Kidney tubule cell (primary cell): ENCODE results near the gene GMDS.
A peak's percentile ranks its signal among the peaks of the same experiment; 100 is the strongest.

Experiments
- DNase-seq: peaks from one replicate; pipeline ENCODE4 v3.0.0-alpha.2; 2018; ENCODE audit warnings: low spot score

GMDS gene

DNA sequence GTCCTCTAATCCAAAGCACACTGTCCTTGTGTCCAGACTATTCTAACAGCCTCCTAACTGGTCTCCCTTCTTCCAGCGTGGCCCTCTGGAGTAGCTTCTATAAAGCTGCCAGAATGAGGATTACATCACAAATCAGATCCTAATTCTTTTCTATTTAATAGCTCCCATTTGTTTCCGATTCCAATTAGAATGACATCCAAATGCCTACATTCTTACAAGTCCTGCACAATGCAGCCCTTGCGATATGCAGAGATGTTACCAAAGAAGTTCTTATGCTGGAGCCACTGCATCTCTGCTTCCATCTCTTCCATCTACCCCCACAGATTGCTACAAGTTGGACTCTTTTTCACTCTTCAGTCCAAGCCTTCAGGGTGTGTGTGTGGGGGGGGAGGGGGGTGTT, 40.0 kb downstream of the GMDS start:
- no peak for DNase-seq

DNA sequence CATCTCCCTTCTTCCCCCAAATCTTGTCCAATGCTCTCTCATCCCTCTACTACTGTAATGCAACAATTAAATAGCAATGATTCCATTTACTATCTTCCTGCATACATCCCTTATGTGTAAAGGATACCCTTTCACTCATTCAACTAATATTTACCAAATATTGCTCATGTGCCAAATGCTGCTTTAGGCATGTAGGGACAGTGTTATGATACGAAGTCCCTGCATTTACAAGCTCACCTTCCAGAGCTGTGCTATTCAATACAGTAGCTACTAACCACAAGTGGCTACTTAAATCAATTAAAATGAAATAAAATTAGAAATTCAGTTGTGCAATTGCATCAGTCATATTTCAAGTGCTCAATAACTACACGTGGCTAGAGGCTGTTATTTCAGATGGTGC, 41.1 kb downstream of the GMDS start:
- DNase-seq = no peak

DNA sequence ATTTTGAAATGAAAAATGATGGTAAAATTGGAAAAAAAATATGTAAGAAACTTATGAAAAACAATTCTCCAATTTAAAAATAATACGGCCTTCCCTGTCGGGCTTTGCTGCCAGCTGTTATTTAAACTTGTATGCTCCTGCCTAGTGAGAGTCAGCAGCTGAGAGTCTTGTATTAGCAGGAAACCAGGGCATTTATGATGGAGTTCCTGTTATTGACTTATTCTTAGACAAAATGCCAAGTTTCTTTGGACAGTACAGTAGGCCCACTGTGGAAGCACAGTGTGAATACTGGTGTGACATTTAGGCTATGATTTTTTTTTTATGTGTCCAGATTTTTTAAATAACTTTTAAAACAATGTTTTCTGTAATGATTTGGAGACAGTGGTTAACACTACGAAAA, 42.1 kb downstream of the GMDS start:
- DNase-seq = no peak

DNA sequence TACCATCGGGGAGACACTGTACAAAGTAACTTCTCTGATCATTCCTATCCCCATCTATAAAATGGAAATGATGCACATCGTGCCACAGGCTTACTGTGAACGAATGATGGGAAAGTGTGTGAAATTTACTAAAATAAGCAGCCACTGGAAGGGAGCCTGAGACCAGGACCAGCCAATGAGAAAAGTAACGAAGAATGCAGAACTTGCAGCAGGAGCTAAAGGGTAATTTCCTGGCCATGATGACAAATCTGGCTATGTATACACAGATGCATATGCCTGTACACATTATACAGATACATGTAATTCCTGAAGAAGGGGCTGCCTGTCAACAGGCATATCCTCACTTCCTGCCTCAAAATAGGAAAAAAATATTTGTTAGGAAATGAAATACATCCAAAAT, 47.4 kb downstream of the GMDS start:
- no peak for DNase-seq

DNA sequence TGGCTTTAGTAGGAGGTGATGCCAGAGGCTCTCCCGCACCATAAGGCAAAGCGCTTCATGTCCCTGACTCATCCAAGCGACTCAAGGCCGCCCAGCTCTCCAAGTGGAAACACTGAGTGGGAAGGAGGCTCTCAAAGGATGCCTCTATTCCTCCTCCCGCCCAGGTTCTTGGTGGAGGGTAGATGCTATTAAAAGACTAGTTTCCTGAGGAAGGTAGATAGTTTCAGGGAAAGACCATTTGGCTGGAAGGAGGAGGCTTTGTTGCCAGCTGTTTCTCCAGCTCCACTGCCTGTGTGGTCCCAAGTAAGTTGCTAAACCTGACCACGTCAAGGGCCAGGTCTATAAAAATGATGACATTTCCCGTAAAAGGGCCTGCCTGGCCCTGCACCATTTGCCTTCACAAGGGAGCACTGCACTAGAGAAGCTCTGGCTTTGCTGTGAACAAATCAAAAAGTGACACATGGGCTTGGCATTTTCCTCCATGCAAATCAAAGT, 48.2 kb downstream of the GMDS start:
- DNase-seq = peak; percentile 46

DNA sequence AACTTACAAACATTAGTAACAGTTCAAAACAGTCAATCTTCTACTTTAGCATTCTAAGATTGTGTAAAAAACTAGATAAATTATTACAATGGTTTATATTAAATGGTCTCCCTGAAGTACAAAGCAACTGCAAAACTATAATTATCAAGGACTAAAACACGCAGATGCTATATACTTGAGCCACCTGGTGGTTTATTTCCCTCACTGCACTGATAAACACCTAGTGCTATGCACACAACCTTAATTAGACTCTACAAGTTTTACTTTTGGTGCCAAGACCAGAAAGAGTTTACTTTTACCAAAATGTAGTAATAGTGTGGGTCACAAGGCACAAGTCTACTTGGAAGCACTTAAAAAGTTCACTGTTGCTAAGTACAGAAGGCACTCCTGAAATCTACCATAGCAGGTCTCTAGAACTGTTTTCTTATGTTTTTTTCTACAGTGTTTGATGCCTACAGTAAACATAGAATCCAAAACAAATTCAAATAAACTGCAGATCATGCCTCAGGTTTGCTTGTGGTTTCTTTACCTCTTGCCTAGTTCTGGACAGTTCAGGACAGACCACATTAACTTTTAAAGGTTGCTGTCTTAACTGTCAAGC, 49.2 kb downstream of the GMDS start:
- peak; percentile 54 for DNase-seq

DNA sequence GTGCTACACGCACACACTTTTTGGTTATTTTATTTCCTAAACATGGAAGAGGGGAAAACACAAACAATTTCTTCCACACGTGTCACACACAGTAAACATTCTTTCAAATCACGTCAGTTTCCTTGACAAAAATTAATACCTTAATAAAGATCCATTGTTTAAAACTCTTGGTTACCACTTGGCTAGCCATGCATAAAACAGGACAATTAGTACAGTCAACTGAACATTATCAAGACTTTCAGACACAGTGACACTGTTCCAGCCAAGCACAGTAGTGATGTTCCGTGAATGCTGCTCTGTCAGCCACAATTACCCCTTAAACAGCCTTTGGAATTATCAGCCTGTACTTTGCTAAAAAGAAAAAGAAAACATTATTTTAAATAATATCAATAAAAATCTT, 50.8 kb downstream of the GMDS start:
- peak; percentile 65 for DNase-seq

DNA sequence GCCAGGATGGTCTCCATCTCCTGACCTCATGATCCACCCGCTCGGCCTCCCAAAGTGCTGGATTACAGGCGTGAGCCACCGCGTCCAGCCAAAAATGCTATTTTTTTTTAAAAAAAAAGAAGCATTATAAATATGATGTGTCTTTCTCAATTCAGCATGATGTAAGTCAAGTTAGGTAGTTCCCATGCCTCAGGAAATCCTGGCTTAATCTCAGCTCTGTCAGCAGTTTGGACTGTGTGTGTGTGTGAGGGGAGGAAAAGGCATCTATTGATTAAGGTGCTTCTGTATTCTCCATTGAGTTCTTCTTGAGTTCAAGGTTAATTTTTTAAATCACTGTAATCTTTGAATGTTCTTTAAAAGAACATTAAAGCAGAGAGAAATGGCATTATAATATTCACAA, 51.5 kb downstream of the GMDS start:
- no peak for DNase-seq

DNA sequence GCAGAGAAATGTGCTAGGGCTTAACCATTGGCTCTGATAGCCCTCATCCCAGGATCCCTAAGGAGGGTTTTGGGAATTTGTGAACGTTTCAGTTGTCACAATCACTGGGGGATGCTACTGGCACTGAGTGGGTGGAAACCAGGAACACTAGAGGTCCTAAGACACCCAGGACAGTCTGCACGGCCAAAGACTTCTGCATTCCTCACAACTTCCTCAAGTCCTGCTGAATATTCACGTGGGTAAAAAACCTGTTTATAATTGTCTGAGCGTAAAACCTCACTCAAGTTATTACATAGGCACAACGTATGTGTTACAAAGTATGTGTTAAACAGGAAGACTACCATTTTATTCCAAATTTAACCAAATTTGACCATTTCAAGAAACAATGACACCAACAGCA, 52.4 kb downstream of the GMDS start:
- no peak for DNase-seq

DNA sequence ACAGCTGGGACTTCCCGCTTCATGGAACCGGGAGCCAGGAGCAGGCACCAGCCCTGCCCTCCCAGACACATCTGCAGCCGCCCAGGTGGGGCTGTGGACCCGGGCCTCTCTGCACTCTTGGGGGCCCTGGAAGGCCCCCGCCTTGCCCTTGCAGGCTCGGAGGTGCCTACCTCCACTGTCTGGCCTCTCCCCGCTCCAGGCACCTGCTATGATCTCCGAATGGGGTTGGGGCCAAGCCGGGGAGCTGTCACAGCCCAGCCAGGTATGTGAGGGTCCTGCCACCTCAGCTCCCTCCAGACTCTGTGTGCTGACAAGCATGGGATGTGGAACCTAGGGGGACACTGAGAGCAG, 54.0 kb downstream of the GMDS start:
- DNase-seq = no peak

DNA sequence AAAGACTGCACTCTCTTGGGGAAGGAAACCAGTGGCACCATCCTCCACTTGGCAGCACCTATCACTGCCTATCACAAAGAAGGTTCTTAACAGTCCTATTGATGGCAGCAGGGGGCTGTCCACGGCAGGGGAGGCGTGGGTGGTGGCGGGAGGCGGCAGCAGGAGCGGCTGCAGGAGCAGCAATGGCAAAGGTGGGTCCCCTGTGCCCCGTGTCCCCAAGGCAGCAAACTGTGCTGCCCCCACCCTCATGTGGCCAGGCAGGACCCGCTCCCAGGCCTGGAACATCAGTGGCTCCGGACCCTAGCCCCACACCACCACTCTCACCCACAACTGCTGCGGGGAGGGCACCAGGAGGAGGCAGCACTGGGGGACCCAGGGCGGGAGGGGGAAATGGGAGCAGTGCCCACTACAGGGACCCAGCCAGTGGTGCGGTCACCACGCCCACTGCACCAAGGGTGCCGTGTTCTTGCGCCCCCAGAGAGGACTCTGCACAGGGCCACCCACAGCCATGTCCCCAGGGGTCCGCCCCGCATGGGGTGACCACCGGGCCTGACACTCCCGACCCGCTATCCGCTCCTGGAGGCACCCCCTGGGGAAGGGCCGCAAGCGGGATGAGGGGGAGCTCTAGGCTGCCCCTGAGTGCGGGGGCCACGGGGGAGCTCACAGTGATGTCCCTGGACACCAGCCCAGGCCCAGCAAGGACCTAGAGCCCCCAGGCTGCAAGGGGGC, 54.6 kb downstream of the GMDS start:
- DNase-seq = no peak

DNA sequence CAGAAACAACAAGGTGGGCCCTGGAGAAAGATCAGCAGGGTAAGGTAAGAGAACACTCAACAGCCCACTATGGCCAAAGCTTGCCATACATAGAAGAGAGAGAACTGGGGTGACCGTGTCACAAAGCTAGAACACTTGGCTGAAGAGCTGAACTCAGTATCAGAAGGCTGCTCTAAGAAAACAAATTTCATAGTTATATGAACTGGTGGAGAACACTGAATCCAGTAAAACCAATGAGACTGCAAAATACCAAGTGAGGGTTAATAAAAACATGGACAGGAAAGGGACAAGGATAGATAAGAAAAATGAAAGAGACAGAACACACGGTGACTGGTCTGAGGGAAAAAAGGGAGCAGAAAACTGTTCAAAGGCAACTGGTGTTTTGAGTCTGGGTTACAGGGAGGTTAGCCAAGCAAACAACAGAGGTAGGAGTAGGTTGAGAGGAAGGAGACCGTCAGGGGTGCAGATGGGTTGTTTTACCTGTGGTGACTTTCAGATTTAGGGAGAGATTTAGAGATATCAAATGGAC, 56.5 kb downstream of the GMDS start:
- DNase-seq = no peak

DNA sequence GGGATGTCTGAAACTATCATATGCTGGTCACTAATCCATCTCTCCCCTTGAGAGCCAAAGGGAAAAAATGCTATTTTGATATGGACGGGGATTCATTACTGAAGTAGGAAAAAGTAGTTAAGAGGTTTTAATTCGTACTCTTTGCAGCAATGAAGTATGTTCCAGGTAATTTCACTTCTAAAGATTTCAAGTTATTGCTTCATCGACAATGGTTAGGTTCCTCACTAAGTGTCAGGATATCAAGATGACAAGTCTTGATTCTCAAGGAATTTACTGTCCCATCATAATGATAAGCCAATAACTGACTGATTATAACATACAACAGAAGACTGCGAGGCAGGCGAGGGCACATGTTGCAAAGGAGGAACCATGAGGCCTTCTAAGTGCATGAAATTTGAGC, 57.0 kb downstream of the GMDS start:
- no peak for DNase-seq

DNA sequence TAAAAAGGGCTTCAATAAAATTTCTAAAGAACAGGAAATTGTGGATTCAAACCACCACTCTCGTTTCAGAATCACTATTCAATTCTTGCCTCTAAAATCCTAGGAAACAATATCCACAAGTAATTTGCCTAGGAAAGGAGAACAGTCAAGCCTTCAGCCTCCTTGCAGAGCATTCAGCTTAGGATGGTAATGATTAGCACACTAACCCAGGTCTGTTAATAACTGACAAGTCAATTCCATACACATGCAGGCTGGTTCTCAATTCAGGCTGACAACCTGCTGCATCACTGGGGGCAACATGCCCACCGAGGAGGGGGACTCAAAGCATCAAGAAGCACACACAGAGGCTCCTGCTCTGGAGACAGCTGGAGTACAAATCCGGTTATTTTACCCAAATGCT, 57.6 kb downstream of the GMDS start:
- DNase-seq = peak; percentile 49

DNA sequence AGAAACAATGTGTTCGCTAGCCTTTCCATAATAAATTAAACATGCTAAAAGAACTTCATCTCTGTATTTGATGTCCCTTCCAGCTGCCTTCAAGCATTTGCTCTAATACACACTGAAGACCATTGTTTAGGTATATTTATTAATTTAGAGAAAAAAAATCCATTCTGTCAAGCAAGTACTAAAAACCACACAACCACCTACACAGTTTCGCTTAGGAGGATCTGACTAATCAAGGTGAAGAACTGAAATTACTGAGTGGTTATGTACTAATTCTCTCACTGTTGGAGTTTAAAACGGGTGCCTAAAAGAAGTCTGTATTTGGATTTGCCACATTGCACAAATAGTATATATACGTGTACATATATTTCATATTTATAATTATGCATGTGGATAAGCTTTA, 58.9 kb downstream of the GMDS start:
- no peak for DNase-seq

DNA sequence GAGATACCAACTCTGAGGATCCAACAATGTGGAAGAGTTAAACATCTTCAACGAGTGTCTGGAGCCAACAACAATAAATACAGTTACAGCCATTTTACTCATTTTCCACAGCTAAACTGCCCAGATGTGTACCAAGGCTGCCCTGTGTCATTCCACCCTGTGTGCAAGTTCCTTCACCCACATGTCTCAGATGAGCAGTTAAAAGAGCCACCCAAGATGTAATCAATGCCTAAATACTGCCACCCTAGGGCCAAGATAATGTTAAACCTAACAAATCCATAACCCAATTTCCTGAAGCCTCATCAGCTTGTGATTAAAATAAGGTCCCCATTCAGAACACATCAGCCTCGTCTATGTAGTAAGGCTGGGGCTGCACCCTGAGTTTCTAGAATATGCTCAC, 59.9 kb downstream of the GMDS start:
- DNase-seq = no peak

DNA sequence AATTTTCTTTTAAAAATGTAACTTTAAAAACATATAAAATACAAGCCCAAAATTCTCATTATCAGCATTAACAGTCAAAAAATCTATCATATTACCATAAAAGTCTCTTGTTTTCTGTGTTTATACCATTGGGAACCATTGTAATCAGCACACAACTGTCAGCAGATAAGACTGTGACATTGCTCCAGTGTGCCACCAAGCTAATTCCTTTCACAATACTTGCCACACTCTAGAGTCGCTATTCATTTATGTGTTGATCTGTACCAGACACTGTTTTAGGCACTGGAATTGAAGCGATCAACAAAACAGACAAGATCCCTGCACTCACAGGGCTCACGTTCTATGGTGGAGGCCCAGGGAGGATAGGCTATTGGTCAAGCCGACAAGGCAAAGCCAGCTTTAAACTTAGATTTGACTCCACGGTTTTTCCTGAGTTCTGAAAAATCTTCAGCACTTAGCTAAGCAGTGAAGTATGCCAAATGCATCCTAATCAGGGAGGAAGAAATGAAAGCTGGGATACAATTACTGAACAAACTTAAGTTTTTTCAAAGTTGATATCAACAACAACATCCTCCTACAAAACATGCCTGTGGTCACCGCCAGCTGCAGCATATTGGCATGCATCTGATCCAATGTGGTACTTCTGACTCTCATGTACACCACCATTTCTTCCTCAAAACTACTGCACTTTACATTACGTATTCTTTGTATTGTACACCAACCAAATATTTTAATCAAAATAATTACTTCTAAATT, 60.5 kb downstream of the GMDS start:
- DNase-seq = no peak

DNA sequence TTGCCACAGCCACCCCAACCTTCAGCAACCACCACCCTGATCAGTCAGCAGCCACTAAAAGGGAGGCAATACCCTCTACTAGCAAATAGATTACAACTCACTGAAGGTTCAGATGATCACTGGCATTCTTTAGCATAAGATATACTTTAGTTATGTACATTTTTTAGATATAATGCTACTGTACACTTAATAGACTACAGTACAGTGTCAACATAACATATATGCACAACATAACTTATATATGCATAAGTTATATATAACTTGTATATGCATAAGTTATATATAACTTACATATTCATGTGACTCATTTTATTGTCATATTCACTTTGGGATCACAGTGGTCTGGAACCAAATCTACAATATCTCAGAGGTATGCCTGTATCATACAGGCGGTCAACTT, 61.7 kb downstream of the GMDS start:
- DNase-seq = no peak

DNA sequence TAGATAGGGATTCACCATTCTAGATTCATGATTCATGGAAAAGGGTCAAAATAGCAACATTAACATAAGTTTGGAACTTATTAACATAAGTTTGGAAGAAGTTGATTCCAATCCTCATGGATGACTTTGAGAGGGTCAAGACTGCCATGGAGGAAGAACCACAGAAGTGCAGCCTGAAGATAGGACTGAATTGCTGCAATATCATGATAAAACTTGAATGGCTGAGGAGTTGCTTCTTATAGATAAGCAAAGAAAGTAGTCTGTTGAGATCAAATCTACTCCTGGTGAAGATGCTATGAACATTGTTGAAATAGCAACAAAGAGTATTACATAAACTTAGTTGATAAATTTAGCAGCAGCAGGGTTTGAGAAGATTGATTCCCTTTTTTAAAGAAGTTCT, 62.2 kb downstream of the GMDS start:
- no peak for DNase-seq

DNA sequence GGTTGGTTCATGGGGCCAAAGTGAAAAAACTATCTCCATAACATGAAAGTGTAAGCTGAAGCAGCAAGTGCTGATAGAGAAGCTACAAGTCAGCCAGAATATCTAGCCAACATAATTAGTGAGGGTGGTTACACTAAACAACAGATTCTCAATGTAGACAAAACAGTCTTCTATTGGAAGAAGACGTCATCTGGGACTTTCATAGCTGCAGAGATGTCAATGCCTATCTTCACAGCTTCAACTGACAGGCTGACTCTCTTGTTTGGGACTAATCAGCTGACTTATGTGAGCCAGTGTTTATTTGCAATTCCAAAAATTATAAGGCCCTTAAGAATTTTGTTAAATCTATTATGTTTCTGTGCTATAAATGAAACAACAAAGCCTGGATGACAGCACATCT, 63.2 kb downstream of the GMDS start:
- no peak for DNase-seq

DNA sequence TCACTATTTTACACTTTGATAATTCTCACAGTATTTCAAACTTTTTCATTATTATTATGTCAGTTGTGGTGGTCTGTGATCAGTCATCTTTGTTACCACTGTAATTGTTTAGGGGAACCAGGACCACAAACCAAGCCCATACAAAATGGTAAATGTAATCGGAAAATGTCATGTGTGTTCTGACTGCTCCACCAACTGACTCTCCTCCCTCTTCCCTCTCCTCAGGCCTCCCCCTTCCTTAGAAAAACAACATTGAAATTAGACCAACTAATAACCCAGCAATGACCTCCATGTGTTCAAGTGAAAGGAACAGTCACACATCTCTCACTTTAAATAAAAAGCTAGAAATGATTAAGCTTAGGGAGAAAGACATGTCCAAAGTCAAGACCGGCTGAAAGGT, 63.8 kb downstream of the GMDS start:
- peak; percentile 29 for DNase-seq

DNA sequence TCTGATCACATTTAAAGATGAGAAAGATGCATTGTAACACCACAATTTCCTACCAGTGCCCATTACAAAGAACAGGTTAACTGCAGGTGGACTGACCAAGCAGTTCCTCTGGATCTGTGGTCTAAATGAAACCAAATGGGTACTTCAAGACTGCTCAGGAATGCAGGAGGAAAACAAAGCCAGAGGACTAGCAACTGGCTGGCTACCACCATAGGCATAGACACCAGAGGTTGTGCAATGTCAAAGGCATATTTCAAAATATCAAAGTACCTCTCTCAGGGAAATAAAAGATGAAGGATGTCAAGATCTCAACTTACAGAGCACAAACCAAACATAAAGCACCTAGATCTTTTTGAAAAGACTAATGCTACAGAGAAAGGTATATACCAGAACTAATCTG, 65.5 kb downstream of the GMDS start:
- DNase-seq = no peak

DNA sequence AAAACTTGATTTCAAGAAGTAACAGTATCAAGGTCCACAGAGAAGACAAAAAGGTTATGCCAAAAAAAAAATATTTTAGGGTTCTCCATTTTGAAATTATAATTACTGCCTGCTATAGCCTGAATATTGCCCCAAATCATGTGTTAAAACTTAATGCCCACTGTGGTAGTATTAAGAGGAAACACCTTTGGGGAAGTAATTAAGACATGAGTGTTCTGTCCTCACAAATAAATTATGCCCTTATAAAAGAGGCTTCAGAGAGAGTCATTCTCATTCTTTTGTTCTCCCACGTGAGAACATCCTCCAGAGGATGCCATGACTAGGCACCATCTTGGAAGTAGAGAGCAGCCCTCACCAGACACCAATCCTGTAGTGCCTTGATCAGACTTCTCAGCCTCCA, 66.2 kb downstream of the GMDS start:
- DNase-seq = no peak
